ENCODE data around the gene EFNB1. TPM values are rescaled to one million over a fixed set of nuclear protein-coding genes. Genes with fewer than 3 reads are reported as not detected.

EFNB1 gene
- total RNA-seq, 4 donors from 2014 or later, result 37.1 to 94.2 (median 37.7) TPM

GRCh38 chrX:68870357-68870756 lies 41.5 kb downstream of the EFNB1 start:
- no peak for TF ChIP-seq CTCF (IDR thresholded peaks at IDR 0.05; ENCODE audit: low read depth)

- TF ChIP-seq CTCF (IDR thresholded peaks at IDR 0.05; ENCODE audit: low read depth), result no peak
Measured at GRCh38 chrX:68872171-68872570, 43.4 kb downstream of the EFNB1 start.

GRCh38 chrX:68874076-68874475 lies 45.3 kb downstream of the EFNB1 start:
- TF ChIP-seq CTCF (IDR thresholded peaks at IDR 0.05; ENCODE audit: low read depth), result no peak

GRCh38 chrX:68876731-68877130 lies 47.9 kb downstream of the EFNB1 start:
- no peak for TF ChIP-seq CTCF (IDR thresholded peaks at IDR 0.05; ENCODE audit: low read depth)

GRCh38 chrX:68877606-68878005 lies 48.8 kb downstream of the EFNB1 start:
- TF ChIP-seq CTCF (IDR thresholded peaks at IDR 0.05; ENCODE audit: low read depth), result no peak

GRCh38 chrX:68878977-68879645 lies 50.3 kb downstream of the EFNB1 start:
- no peak for TF ChIP-seq CTCF (IDR thresholded peaks at IDR 0.05; ENCODE audit: low read depth)

- TF ChIP-seq CTCF (IDR thresholded peaks at IDR 0.05; ENCODE audit: low read depth), result no peak
Measured at GRCh38 chrX:68880846-68881552, 52.2 kb downstream of the EFNB1 start.

Data from subcutaneous adipose tissue (tissue), 4 donors.